GM19372 (cell line): ENCODE results near the gene GRAP.
"Not testable (repeated sequence)": the region's sequence is repeated elsewhere in the genome, so short reads cannot be mapped to it uniquely, and the experiment has no call there.

Experiments used
- ATAC-seq: cut with Tn5 transposase; IDR thresholded peaks from one replicate; pipeline ENCODE4 v1.9.1; 2021; ENCODE audit warnings: mild to moderate bottlenecking, low read depth, moderate library complexity; ENCODE audit not compliant: unreplicated experiment

The GRAP gene

GRCh38 chr17:19043032-19043431, 3.7 kb downstream of the GRAP start:
- ATAC-seq: not testable (repeated sequence)

DNA sequence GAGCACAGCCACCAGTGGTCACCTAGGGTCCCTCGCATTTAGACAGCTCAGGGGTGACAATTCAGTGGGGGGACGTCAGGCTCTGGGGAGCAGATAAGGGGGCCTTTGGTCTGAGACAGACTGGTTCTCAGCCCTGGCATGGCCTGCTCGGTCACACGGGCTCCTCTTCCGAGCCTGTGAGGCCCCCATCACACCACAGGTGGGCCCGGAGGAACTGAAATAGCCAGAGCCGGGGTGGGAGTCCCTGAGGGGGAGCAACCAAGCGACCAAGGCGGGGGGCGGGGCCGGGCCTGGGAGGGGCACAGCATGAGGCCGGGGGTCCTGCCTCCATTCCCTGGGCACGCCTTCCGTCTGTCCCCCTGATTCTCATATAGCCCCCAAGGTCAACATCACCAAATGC, 4.4 kb downstream of the GRAP start:
- ATAC-seq: not testable (repeated sequence)

GRCh38 chr17:19041871-19042270, 4.9 kb downstream of the GRAP start:
- ATAC-seq: not testable (repeated sequence)

- ATAC-seq: not testable (repeated sequence)
Measured at GRCh38 chr17:19040350-19040749, 6.4 kb downstream of the GRAP start.

DNA sequence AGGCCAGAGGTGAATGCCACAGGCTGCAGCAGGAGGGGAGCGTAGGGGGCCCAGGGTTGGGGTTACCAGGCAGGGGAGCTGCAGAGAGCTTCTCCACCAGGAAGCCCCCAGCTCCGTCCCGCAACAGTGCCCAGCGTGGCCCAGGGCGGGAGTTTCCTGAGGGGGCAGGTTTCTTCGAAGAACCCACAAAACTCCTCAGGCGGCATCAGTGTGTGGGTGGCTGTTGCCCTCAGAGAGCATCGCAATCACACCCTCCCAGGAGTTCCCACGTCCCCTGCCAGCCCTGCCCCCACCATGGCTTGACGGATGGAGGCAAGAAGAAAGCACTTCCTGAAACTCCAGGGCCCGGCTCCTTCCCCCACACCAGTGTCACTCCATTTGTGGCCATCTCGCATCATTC, 8.0 kb downstream of the GRAP start:
- ATAC-seq: not testable (repeated sequence)

DNA sequence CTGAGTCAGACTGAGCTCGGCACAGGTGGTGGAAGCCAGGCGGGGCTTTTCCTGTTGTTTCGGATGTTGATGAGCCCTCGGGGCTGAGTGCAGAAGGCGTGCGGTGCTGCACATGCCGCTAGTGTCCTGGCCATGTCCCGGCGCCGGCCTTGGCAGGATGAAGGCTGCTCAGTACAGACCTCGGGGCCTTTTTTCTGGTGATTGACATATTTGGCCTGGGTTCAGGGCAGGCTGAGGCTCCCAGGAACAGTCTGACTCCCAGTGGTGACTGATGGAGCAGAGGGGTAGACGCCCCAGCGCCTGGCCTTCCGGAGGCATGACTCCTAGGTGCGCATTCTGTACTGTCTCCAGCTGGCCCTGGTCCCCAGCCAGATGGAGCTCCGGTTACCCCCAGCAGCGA, 8.8 kb downstream of the GRAP start:
- ATAC-seq: not testable (repeated sequence)

- not testable (repeated sequence) for ATAC-seq
Measured at GRCh38 chr17:19037547-19037946, 9.2 kb downstream of the GRAP start.

DNA sequence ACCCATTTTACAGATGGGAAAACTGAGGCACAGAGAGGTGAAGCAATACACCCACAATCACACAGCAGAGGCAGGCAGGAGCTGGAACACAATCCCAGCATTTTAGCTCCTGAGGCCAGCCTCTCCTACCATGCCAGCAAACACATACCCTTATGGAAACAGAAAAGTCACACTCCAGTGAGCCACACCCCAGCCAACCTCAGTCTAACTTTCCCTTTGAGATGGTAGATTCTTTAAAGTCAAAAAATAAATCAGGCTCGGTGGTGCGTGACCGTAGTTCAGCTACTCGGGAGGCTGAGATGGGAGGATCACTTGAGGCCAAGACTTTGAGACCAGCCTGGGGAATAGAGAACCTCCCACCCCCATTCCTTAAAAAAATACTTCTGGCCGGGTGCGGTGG, 10.6 kb downstream of the GRAP start:
- not testable (repeated sequence) for ATAC-seq

GRCh38 chr17:19032377-19032988, 14.3 kb downstream of the GRAP start:
- ATAC-seq: peak; percentile 55

DNA sequence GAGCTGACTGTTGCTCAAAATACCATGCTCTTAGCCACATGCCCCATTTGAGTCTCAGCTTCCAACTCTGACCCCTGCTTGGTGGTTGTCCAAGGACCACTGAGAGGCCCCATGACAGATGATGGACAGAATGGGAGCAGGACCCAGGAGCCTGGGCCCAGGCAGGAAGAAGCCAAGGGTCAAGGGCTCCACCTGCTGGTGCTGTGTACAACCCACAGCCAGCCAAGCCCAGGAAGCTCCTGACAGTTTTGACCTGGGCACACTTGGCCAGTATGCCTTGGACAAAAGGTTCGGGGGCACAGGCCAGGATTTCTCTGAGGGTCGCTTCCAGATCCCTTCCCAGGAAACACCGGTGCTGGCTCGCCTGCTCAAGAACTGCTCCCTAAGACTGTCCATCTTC, 15.0 kb downstream of the GRAP start:
- not testable (repeated sequence) for ATAC-seq

DNA sequence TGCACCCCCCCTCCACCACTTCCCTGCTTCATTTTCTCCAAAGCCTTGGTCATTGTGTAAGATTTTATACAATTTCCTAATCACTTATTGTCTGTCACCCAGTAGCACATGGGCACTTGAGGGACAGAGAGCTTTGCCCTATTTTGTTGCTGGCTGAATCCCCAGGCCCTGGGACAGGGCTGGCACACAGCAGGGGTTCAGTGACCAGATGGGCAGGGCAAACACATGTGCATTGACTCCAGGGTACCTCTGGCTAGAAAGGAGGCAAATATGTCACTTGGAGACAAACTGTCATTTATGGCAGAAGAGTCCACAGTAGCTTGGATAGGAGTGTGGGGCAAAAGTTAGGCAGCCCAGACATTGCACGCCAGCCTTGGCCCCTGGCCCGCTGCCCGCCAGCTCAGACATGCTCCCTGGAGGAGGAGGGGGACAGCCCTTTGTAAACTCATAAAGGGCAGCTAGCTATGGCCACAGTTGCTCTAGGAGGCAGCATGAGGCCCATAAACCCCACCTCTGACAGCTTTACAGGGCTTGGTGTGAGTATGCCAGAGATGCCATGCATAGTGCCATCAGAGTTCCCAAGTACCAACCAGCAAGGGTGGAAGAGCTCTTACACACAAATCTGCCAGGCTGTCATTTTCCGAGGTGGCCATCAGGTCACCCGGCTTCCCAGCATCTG, 15.8 kb downstream of the GRAP start:
- ATAC-seq: not testable (repeated sequence)

- not testable (repeated sequence) for ATAC-seq
Measured at GRCh38 chr17:19029740-19030139, 17.0 kb downstream of the GRAP start.

DNA sequence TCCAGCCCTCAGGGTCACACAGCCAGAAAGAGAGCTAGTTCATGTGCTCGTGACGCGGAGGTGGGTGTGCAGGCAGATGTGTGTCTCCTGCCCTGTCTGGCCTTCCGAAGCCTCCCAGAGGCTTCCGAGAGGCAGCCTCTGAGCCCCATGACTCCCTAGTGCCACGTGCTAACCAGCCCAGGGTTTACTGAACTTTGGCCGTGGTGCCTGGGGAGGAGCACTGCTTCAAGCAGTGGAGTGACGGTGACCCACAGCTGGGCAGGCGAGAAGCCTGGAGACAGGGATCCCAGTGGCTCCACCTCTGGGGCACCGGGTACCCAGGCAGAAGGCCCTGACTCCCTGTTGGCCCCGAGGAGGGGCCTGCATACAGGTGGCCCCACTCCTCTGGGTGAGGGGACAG, 18.1 kb downstream of the GRAP start:
- not testable (repeated sequence) for ATAC-seq

GRCh38 chr17:19024101-19025078, 22.4 kb downstream of the GRAP start:
- no peak for ATAC-seq

DNA sequence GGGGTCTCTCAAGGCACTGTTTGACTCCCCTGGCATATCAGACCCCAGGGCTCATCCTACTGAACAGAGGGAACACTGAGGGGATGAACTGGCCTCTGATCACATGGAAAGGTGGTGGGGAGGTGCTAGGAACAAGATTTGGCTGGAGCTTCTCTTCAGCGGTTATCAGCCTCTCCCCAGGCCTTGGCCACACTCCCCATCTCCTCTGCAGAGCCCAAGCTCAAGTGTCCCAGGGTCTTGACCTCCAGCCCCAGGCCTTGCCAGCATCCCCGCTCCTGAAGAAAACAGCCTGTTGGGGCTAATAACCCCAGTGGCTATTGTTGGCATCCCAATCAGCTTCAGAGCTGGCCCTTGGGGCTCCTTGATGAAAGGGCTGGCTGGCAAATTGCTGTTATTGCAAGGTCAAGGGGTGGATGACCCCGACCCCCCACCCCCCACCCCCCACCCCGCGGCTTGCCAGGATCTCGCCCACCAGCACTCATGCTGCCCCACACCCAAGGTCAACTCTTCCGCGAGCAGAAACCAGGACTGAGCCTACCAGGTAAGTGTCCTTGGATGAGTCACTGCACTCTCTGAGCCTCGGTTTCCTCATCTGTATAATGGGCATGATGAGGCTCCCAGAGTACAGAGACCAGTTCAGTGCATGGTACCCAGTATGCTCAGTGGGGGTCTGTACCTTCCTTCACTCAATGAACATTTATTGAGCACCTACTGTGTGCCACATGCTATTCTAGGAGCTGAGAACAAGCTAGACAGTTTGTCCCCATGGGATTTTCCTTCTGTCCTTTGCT, 23.4 kb downstream of the GRAP start:
- ATAC-seq: no peak

DNA sequence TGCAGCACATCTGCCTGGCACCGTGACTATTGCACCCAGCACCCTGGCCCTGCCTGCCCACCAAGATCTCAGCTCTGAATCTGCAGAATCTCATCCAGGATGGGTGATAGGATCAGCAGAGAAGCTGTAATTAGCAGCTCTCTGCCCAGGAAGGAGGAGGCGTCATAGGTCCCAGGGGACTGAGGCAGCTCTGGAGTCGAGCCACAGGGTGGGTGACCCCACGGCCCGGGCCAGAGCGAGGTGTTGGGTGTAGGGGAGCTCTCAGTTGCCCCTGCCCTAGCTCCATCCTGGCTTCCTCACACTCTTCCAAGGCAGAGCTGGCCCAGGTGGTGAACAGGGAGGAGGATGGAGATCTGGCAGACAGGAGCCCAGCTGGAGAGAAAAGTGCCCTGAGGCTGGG, 24.0 kb downstream of the GRAP start:
- ATAC-seq: no peak

DNA sequence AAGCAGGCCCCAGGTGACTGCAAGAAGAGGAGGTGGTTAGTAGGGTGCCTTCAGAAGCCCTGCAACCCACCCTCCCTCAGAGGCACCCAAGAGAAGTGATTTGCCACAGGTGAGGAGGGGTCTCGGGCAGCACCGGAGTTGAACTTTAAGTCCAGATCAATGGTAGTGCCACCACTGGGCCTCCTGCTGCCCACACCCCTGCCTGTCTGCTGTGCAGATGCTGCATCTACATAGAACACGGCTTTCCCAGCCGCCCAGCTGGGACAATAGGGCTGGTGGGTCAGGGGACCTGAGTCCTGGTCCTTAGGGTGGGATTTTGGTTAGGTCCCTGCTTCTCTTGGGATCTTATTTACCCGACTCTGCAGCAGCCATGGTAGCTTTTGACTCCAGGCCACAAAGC, 24.6 kb downstream of the GRAP start:
- no peak for ATAC-seq

DNA sequence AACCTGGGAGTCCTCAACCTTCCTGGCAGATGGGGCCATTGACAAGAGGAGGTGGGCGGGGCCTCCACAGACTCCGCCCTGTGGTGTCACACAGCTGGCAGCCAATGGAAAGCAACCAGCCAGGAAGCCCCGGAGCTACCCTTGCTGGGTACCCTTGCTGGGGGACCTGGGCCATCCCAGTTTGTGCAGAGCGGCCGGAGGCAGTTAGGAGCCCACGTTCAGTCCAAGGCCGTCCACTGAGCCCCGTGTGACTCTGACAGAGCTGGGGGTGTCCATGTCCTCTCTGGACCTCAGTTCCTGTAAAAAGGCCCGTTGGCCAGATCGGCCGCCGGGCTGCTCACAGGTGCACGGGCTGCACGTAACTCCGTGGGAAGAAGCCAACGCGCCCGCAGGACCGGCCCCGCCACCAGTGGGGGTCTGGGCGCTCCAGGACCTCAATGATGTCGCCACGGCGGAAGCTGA, 25.1 kb downstream of the GRAP start:
- no peak for ATAC-seq

DNA sequence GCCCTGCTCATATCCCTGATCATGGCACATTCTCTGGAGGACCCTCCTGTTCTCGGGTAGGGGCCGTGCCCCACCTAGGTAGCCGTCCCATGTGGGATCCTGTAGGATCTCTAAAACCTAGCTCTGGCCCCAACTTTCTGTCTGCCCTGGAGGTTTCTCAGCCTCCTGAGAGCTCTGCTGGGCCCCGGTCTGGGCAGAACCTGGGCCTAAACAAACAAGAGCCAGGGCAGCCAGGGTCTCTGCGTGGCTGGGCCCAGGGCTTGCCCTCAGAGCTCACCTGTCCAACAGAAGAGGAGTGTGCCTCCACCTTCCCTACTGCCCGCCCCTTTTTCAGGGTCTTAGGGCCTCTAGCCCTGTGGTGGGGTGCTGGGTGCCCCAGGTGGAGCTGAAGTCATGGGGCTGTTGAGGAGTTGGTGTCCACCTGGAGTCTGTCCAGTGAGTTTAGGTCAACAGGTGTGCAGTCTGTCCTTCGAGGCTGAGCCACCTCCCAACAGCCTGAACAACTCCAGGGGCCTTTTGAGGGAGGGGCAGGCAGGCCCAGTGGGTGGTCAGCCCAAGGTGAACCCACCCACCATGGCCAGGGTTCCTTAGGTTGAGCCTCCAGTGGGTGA, 25.6 kb downstream of the GRAP start:
- ATAC-seq: not testable (repeated sequence)

DNA sequence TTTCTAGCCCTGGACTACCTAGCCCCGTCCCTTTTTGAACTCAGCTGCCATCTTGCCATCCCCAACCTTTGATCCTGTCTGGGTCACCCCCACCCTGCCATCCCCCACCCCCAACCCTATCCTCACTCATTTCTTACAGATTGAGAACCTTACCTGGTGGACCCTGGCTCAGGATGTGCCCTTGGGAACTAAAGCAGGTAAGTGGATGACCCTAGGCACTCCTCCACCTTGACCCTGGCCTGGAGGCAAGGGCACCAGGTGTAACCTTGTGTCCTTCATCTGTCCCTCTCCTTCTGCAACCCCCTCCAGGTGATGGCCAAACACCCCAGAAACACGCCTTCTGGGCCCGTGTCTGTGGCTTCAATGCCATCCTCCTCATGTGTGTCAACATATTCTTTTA, 26.7 kb downstream of the GRAP start:
- ATAC-seq: no peak
